SK-MEL-5 (cell line): ENCODE data around the gene SLC6A17. TPM values are rescaled to one million over a fixed set of nuclear protein-coding genes. Genes with fewer than 3 reads are reported as not detected.

Experiments
- DNase-seq: peaks from one replicate; pipeline ENCODE4 v3.0.0-alpha.2; 2016; ENCODE audit warnings: low read depth, low spot score
- in situ Hi-C: cut with HindIII; loops from 2 replicates; pipeline ENCODE4 v1.10.0; 2016; ENCODE audit warnings: low sequenced_read_pairs, high pct_unique_total_duplicates, low pct_unique_long_range_greater_than_20kb
- polyA plus RNA-seq, 2 experiments: library from polyadenylated mRNA; depleted of rRNA; stranded (reverse); fragments of >200 nt; gene quantifications; 2 replicates each; pipeline ENCODE4 v1.2.3, GENCODE V29; 2015
- total RNA-seq: library from RNA; depleted of rRNA; stranded (reverse); fragments of >200 nt; shearing (Covaris generic); gene quantifications from 2 replicates; pipeline ENCODE4 v1.2.3, GENCODE V29; 2014; rRNA removed

Gene SLC6A17
- 5.7 and 6.9 TPM in 2 replicates for total RNA-seq
- 4.7 and 6.6 TPM in 2 replicates for polyA plus RNA-seq (2015; cell fraction: cytosol; rRNA removed)
- polyA plus RNA-seq (2015; cell fraction: nucleus; rRNA removed) = 1.6 and 4.6 TPM in 2 replicates

GRCh38 chr1:110150330-110151174 lies at the start of gene SLC6A17:
Gene SLC6A17, plus strand, starts transcription at chr1:110150494. Its CDS starts 16,436 bp downstream, at chr1:110166930.
- DNase-seq = peak; percentile 40
- in situ Hi-C loops = no loop called here

GRCh38 chr1:110102081-110102480 lies 48.2 kb upstream of the SLC6A17 start:
- no peak for DNase-seq
- in situ Hi-C loops = no loop called here

- in situ Hi-C loops = no loop called here
- peak; percentile 90 for DNase-seq
Measured at GRCh38 chr1:110106013-110106941, 44.0 kb upstream of the SLC6A17 start.

DNA sequence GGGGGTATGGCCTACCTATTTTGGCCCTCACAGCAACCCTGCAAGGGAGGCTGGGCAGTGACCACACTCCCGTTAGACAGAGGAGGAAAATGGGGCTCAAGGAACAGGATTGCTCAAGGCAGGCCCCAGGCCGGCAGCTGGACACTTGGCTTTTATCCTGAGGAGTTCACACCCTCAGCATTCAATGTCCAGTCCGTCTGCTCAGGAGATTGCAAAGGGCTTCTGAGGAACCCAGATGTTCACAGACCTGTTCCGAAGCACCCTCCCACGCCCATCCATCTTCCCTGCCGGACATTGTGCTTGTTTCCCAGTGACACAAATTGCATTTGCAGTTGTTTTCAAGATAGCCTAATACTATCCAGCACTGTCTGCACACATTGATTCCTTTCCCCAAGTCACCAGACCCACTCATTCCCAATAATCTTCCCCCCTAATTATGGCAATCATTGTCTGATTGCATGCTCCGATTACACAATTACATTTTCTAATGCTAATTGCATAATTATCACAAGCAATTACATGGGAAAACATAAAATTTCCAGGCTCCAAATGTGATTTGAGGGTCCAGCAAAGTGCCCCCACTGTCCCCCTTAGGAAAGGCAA lies 42.3 kb upstream of the SLC6A17 start:
- in situ Hi-C loops = no loop called here
- no peak for DNase-seq

DNA sequence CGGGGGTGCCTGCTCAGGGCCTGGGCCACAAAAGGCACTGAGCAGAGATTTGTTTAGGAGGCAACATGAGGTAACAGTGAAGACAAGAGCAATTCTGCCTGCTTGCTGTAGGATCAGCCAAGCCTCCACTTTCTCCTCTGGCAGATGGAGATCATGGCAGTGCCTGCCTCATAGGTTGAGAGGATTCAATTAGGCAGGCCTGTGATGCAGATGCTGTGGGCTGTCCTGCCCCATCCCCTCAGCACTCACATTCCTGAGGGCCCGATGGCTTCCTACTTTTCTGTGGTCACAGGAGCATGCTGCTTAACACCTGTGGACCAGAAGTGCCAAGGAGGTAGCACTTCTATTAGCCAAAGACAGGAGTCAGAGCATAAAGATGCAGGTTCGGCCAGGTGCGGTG lies 39.2 kb upstream of the SLC6A17 start:
- in situ Hi-C loops = no loop called here
- DNase-seq = no peak

- in situ Hi-C loops = no loop called here
Measured at GRCh38 chr1:110112143-110112542, 38.2 kb upstream of the SLC6A17 start, which contains the start of gene UBL4B. Gene UBL4B, plus strand, starts transcription at chr1:110112443. Its CDS starts 92 bp downstream, at chr1:110112535.

DNA sequence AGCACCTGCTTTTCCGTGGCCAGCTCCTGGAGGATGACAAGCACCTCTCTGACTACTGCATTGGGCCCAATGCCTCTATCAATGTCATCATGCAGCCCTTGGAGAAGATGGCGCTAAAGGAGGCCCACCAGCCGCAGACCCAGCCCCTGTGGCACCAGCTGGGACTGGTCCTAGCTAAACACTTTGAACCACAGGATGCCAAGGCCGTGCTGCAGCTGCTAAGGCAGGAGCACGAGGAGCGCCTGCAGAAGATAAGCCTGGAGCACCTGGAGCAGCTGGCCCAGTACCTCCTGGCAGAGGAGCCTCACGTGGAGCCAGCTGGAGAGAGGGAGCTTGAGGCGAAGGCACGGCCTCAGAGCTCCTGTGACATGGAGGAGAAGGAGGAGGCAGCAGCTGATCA lies 37.6 kb upstream of the SLC6A17 start:
- in situ Hi-C loops = no loop called here
- no peak for DNase-seq

More at GRCh38 chr1:110112143-110112542, 38.2 kb upstream of the SLC6A17 start, which contains the start of gene UBL4B:
- DNase-seq = no peak

GRCh38 chr1:110113551-110113950 lies 36.7 kb upstream of the SLC6A17 start:
- DNase-seq = no peak
- in situ Hi-C loops = no loop called here

DNA sequence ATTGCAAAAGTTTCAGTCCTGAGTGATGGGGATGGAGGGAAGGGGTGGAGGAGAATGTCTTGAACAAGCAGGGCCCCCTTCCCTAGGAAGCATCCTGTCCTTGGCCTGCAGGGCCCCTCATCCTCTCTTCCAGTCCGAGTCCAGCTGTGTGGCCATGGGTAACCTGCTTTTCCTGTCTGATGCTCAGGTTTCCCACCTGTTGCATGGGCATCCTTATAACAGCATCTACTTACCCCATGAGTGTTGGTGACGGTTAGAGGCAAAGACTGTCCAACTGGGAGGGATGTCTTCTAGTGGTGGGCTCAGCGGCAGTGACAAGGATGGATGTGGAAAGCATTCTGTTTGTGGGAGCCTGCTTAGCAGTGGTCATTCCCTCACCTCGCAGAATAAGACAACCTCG lies 36.1 kb upstream of the SLC6A17 start:
- in situ Hi-C loops = no loop called here
- no peak for DNase-seq

DNA sequence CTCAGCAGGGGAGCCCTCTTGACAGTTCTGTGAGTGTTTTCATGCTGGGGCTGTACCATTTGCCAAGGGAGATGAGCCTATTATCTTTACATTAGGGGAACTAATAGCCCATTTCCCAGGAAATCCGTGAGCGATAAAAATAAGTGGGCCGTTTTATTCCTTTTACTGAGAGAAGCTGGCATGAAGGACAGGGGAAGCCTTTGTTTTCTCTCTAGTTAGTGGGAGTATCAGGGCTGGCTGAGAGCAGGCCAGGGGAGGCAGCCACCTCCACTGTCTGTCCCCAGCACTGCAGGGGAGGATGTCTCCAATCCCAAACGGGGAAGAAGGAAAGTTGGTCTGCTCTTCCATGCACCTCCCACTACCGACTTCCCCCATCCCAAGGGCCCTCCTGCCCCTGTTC lies 35.5 kb upstream of the SLC6A17 start:
- DNase-seq = peak; percentile 8
- in situ Hi-C loops = no loop called here

DNA sequence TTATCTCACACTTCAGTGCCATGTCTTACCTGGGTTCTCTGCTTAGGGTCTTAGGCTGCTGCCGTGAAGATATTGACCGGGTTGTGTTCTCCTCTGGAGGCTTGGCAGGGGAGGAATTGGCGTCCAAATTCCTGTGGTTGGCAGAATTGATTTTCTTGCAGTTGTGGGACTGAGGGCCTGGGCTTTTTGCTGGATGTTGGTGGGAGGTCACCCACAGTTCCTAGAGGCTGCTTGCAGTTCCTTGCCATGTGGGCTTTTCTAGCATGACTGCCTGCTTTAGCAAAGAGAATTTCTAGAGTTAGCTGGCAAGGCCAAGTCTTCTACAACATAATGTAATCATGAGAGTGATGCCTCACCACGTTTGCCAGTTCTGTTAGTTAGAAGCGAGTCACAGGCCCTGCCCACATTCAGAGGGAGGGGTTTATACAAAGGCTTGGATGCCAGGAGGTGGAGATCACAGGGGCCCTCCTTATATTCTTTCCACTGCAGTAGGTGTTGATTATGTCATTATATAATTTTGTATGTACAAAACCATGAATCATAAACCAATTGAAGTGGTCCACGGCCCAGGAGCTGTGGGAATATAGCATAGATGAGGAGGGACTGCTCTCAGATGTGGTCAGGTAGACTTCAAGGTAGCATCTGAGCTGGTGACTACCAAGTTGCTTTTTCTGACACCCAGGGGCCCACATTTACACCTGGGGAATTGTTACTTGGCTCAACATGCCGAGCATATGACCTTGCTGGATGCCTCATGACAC lies 31.5 kb upstream of the SLC6A17 start:
- in situ Hi-C loops = no loop called here
- DNase-seq = no peak

- in situ Hi-C loops = no loop called here
- DNase-seq = no peak
Measured at GRCh38 chr1:110119843-110120242, 30.5 kb upstream of the SLC6A17 start.

DNA sequence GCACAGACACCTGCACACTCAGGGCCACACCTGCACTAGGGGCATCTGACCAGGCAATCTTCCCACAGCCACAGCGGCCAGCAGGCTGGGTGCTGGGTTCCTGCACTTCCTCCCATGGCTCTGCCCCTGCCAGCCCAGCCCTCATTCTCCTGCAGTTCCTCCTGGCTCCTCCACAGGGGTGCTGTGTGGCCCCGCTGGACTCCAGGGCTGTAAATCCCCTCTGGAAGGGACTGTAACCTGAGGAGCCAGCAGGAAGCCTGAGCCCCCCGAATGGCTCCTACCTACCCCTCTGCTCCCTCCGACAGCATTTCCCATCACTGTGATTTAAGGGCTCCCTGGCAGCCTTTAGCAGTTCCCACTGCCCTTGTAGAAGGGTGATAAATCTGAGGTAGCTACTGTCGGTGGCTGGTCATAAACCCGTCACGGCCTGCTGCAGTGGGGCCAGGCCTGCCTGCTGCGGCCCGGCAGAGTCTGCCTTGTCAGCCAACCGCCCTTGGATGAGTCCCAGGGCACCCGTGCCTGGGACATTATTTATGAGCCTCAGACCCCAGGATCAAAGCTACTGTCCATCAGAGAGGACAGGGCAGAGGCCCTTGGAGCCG lies 29.2 kb upstream of the SLC6A17 start:
- no peak for DNase-seq
- in situ Hi-C loops = no loop called here

GRCh38 chr1:110123224-110123623 lies 27.1 kb upstream of the SLC6A17 start:
- no peak for DNase-seq
- in situ Hi-C loops = no loop called here

GRCh38 chr1:110125810-110126209 lies 24.5 kb upstream of the SLC6A17 start:
- in situ Hi-C loops = no loop called here
- no peak for DNase-seq

GRCh38 chr1:110130113-110130591 lies 20.1 kb upstream of the SLC6A17 start:
- peak; percentile 76 for DNase-seq
- in situ Hi-C loops = no loop called here

GRCh38 chr1:110130989-110131388 lies 19.3 kb upstream of the SLC6A17 start:
- DNase-seq = no peak
- in situ Hi-C loops = no loop called here
